ENCODE measurements around the gene TCF20.
A peak's percentile ranks its signal among the peaks of the same experiment; 100 is the strongest.

TCF20 gene

GRCh38 chr22:42289671-42290541 lies 19.5 kb upstream of the TCF20 start:
- TF ChIP-seq CTCF (IDR thresholded peaks at IDR 0.05; ENCODE audit: low read depth, low read length) (no peak), MAX (IDR thresholded peaks at IDR 0.05; ENCODE audit: low read depth, low read length) (no peak), POLR2A (IDR thresholded peaks at IDR 0.05; ENCODE audit: extremely low read depth, insufficient read length) (no peak), MYC (IDR thresholded peaks at IDR 0.05; ENCODE audit: low read depth, low read length) (no peak)
- DNase-seq (ENCODE audit: low read depth), result no peak
- H3K4me3 ChIP-seq (ENCODE audit: low read depth, low read length), result no peak overlapping the region

- no peak for DNase-seq (ENCODE audit: low read depth)
- no peak overlapping the region for H3K4me3 ChIP-seq (ENCODE audit: low read depth, low read length)
- TF ChIP-seq POLR2A (IDR thresholded peaks at IDR 0.05; ENCODE audit: extremely low read depth, insufficient read length) (no peak), MYC (IDR thresholded peaks at IDR 0.05; ENCODE audit: low read depth, low read length) (no peak), MAX (IDR thresholded peaks at IDR 0.05; ENCODE audit: low read depth, low read length) (no peak), CTCF (IDR thresholded peaks at IDR 0.05; ENCODE audit: low read depth, low read length) (no peak)
Observed at GRCh38 chr22:42288791-42289190, 18.3 kb upstream of the TCF20 start.

GRCh38 chr22:42287174-42287890 lies 16.9 kb upstream of the TCF20 start:
- DNase-seq (ENCODE audit: low read depth), result peak; percentile 76
- no peak overlapping the region for H3K4me3 ChIP-seq (ENCODE audit: low read depth, low read length)
- TF ChIP-seq CTCF (IDR thresholded peaks at IDR 0.05; ENCODE audit: low read depth, low read length) (no peak), MYC (IDR thresholded peaks at IDR 0.05; ENCODE audit: low read depth, low read length) (no peak), POLR2A (IDR thresholded peaks at IDR 0.05; ENCODE audit: extremely low read depth, insufficient read length) (no peak), MAX (IDR thresholded peaks at IDR 0.05; ENCODE audit: low read depth, low read length) (no peak)

- no peak overlapping the region for H3K4me3 ChIP-seq (ENCODE audit: low read depth, low read length)
- peak; percentile 65 for DNase-seq (ENCODE audit: low read depth)
- TF ChIP-seq MAX (IDR thresholded peaks at IDR 0.05; ENCODE audit: low read depth, low read length) (peak; percentile 9; the same call in 1 of the 2 replicates), CTCF (IDR thresholded peaks at IDR 0.05; ENCODE audit: low read depth, low read length) (no peak)
Observed at GRCh38 chr22:42286205-42286604, 15.8 kb upstream of the TCF20 start.

- TF ChIP-seq MAX (IDR thresholded peaks at IDR 0.05; ENCODE audit: low read depth, low read length) (no peak), POLR2A (IDR thresholded peaks at IDR 0.05; ENCODE audit: extremely low read depth, insufficient read length) (no peak), CTCF (IDR thresholded peaks at IDR 0.05; ENCODE audit: low read depth, low read length) (no peak), MYC (IDR thresholded peaks at IDR 0.05; ENCODE audit: low read depth, low read length) (no peak)
- DNase-seq (ENCODE audit: low read depth), result no peak
- no peak overlapping the region for H3K4me3 ChIP-seq (ENCODE audit: low read depth, low read length)
Observed at GRCh38 chr22:42285604-42286003, 15.2 kb upstream of the TCF20 start.
